ENCODE results near the gene STARD13. TPM values are rescaled to one million over a fixed set of nuclear protein-coding genes. Genes with fewer than 3 reads are reported as not detected.

Gene STARD13
- total RNA-seq, 1 donor: 28.2 TPM

- Histone ChIP-seq H3K79me2 (ENCODE audit: insufficient read depth, low read length) (peaks cover 59% of the 10 kb centered on the region), H3K4me2 (ENCODE audit: insufficient read depth, low read length) (no peak overlapping the region), H3K27me3 (ENCODE audit: insufficient read depth, low read length) (no peaks in the 10 kb centered on the region), H4K20me1 (ENCODE audit: insufficient read depth, low read length) (peaks cover 15% of the 10 kb centered on the region), H3K9me3 (ENCODE audit: low read depth, low read length) (no peaks in the 10 kb centered on the region), H3K4me1 (ENCODE audit: insufficient read depth, low read length) (peaks cover 36% of the 10 kb centered on the region), H2AFZ (ENCODE audit: low read length) (no peak overlapping the region), H3K27ac (ENCODE audit: low read depth, low read length) (no peak overlapping the region), H3K36me3 (ENCODE audit: insufficient read depth, low read length) (peaks cover 56% of the 10 kb centered on the region), H3K4me3 (ENCODE audit: insufficient read depth, low read length) (no peak overlapping the region)
- TF ChIP-seq, protein P1, sequence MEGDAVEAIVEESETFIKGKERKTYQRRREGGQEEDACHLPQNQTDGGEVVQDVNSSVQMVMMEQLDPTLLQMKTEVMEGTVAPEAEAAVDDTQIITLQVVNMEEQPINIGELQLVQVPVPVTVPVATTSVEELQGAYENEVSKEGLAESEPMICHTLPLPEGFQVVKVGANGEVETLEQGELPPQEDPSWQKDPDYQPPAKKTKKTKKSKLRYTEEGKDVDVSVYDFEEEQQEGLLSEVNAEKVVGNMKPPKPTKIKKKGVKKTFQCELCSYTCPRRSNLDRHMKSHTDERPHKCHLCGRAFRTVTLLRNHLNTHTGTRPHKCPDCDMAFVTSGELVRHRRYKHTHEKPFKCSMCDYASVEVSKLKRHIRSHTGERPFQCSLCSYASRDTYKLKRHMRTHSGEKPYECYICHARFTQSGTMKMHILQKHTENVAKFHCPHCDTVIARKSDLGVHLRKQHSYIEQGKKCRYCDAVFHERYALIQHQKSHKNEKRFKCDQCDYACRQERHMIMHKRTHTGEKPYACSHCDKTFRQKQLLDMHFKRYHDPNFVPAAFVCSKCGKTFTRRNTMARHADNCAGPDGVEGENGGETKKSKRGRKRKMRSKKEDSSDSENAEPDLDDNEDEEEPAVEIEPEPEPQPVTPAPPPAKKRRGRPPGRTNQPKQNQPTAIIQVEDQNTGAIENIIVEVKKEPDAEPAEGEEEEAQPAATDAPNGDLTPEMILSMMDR (IDR thresholded peaks at IDR 0.05; ENCODE audit: extremely low read depth, low read depth, low read length): no peak
- no peak for DNase-seq (ENCODE audit: insufficient read length, low spot score, missing footprints)
These were observed 155.7 kb downstream of the STARD13 start for GRCh38 chr13:33129886-33130285.

GRCh38 chr13:33129094-33129832 is 156.3 kb downstream of the STARD13 start:
- H4K20me1 ChIP-seq (ENCODE audit: insufficient read depth, low read length): peaks cover 16% of the 10 kb centered on the region
- H3K4me1 ChIP-seq (ENCODE audit: insufficient read depth, low read length): peaks cover 32% of the 10 kb centered on the region
- H3K27me3 ChIP-seq (ENCODE audit: insufficient read depth, low read length): no peaks in the 10 kb centered on the region
- TF ChIP-seq, protein P1 (IDR thresholded peaks at IDR 0.05; ENCODE audit: extremely low read depth, low read depth, low read length): no peak
- no peak for DNase-seq (ENCODE audit: insufficient read length, low spot score, missing footprints)
- H3K36me3 ChIP-seq (ENCODE audit: insufficient read depth, low read length): peaks cover 60% of the 10 kb centered on the region
- no peak overlapping the region for H3K27ac ChIP-seq (ENCODE audit: low read depth, low read length)
- no peak overlapping the region for H3K4me3 ChIP-seq (ENCODE audit: insufficient read depth, low read length)
- peaks cover 59% of the 10 kb centered on the region for H3K79me2 ChIP-seq (ENCODE audit: insufficient read depth, low read length)
- no peaks in the 10 kb centered on the region for H3K9me3 ChIP-seq (ENCODE audit: low read depth, low read length)
- no peak overlapping the region for H2AFZ ChIP-seq (ENCODE audit: low read length)
- no peak overlapping the region for H3K4me2 ChIP-seq (ENCODE audit: insufficient read depth, low read length)

- Histone ChIP-seq H3K9me3 (ENCODE audit: low read depth, low read length) (no peaks in the 10 kb centered on the region), H3K4me2 (ENCODE audit: insufficient read depth, low read length) (no peak overlapping the region), H3K79me2 (ENCODE audit: insufficient read depth, low read length) (peaks cover 58% of the 10 kb centered on the region), H3K4me1 (ENCODE audit: insufficient read depth, low read length) (peaks cover 26% of the 10 kb centered on the region), H2AFZ (ENCODE audit: low read length) (no peak overlapping the region), H4K20me1 (ENCODE audit: insufficient read depth, low read length) (peaks cover 16% of the 10 kb centered on the region), H3K4me3 (ENCODE audit: insufficient read depth, low read length) (no peak overlapping the region), H3K27me3 (ENCODE audit: insufficient read depth, low read length) (no peaks in the 10 kb centered on the region), H3K36me3 (ENCODE audit: insufficient read depth, low read length) (peaks cover 71% of the 10 kb centered on the region), H3K27ac (ENCODE audit: low read depth, low read length) (peak overlapping the region; percentile 83)
- no peak for DNase-seq (ENCODE audit: insufficient read length, low spot score, missing footprints)
- TF ChIP-seq, protein P1 (IDR thresholded peaks at IDR 0.05; ENCODE audit: extremely low read depth, low read depth, low read length): no peak
These were observed 157.4 kb downstream of the STARD13 start for GRCh38 chr13:33128134-33128533.

DNA sequence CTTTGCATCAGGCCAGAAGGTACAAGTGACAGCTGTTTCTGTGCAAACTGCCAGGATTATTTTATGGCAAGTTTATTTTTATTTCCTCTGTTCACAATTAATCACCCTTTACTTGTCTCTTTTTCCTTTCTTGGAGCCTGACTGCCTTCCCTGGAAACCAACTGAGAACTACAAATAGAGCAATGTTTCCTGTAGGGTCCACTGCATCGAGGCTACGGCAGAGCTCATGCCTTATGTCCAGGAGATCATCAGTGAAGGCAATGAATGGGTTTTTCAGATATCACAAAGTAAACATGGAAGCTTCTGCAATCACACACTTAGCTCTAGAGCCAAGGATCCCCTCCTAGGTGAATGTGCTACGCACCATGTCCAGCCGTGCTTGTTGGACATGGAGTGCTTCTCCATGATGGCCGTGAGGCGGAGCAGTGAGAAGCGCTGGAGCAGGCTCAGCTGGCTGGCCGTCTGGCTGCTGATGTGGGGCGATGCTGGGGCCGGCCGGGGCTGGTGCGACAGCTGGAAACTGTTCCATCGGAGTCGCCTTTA is 158.5 kb downstream of the STARD13 start:
- Histone ChIP-seq H3K27ac (ENCODE audit: low read depth, low read length) (peak overlapping the region; percentile 83), H4K20me1 (ENCODE audit: insufficient read depth, low read length) (peaks cover 16% of the 10 kb centered on the region), H3K27me3 (ENCODE audit: insufficient read depth, low read length) (no peaks in the 10 kb centered on the region), H3K9me3 (ENCODE audit: low read depth, low read length) (no peaks in the 10 kb centered on the region), H2AFZ (ENCODE audit: low read length) (no peak overlapping the region), H3K4me2 (ENCODE audit: insufficient read depth, low read length) (no peak overlapping the region), H3K36me3 (ENCODE audit: insufficient read depth, low read length) (peaks cover 79% of the 10 kb centered on the region), H3K79me2 (ENCODE audit: insufficient read depth, low read length) (peaks cover 60% of the 10 kb centered on the region), H3K4me1 (ENCODE audit: insufficient read depth, low read length) (peaks cover 21% of the 10 kb centered on the region), H3K4me3 (ENCODE audit: insufficient read depth, low read length) (no peak overlapping the region)
- TF ChIP-seq, protein P1 (IDR thresholded peaks at IDR 0.05; ENCODE audit: extremely low read depth, low read depth, low read length): no peak
- peak; percentile 65 for DNase-seq (ENCODE audit: insufficient read length, low spot score, missing footprints)
